ENCODE data around the gene CA11.

Gene CA11

DNA sequence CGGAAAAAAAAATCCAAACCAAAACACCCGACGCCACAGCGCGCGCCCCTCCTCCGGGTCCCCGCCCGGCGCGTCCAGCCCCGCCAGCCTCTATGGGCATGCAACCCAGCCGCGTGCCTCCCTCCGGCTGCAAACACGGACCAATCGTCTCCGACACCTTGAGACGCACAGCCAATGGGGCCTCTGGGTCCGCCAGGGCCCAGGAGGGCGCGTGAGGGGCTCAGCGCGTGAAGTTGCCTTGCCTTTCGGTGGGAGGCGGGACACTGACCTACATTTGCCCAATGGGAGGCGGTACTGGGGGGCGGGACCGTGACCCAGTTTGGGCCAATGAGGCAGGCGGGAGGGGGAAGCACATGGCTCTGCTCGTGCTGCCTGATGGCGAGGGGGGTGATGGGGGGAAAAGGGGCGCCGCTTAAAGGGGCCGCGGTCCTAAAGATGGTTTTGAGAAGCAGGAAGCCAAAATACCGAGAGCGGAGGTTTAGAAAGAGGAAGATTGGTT, 8.5 kb downstream of the CA11 start:
- H3K9me3 ChIP-seq (ENCODE audit: control extremely low read depth in 1 of 5, control insufficient read depth in 4 of 5, insufficient read depth in 2 of 5, low read depth in 1 of 5, low read length in 4 of 5), result no peaks in the 10 kb centered on the region
- H3K36me3 ChIP-seq (ENCODE audit: control insufficient read depth in 4 of 4, insufficient read depth in 4 of 4, low read length in 3 of 4), result peaks cover 0 to 10% (median 6%) of the 10 kb centered on the region in 4 experiments
- ChIA-PET CTCF (interaction anchor here (0.8 kb wide), 1 partner anchor 14 kb away, joined by 3 read pairs; no protein-coding TSS in a partner anchor), POLR2A (interaction anchor here (0.6 to 1.3 kb wide), 10 partner anchors 9 to 1266 kb away, joined by 3 to 6 read pairs (median 4); partner anchors contain the start of genes CA11, RPL18 and SPHK2)
- no peaks in the 10 kb centered on the region for H3K27me3 ChIP-seq (replicated peaks in 2 of 5; ENCODE audit: control insufficient read depth in 4 of 5, insufficient read depth in 5 of 5, low read length in 4 of 5)
- H3K4me3 ChIP-seq (ENCODE audit: control insufficient read depth in 1 of 7, extremely low read depth in 1 of 7, insufficient read depth in 4 of 7, low read depth in 2 of 7, low read length in 6 of 7), result peak overlapping the region; percentile 18 to 90 (median 74)
- peak overlapping the region; percentile 79 to 91 for H3K27ac ChIP-seq (ENCODE audit: insufficient read depth in 1 of 2, low read depth in 1 of 2, low read length in 2 of 2, poor library complexity in 1 of 2, severe bottlenecking in 2 of 2)
- WGBS (ENCODE audit: insufficient coverage), result 0% methylated on average over 23 of the region's 38 CpGs
- peak; percentile 100 for DNase-seq
- peaks cover 13 to 57% (median 48%) of the 10 kb centered on the region in 4 experiments for H3K4me1 ChIP-seq (ENCODE audit: control extremely low read depth in 1 of 4, control insufficient read depth in 4 of 4, insufficient read depth in 4 of 4, low read length in 3 of 4)

GRCh38 chr19:48636859-48637448, 9.0 kb downstream of the CA11 start, which contains the start of gene DBP:
TSS of gene DBP (minus strand) at chr19:48637379. CDS start at chr19:48636994, 385 bp downstream.
- peak within 1 kb of the TSS; percentile 79 to 91 for H3K27ac ChIP-seq (ENCODE audit: insufficient read depth in 1 of 2, low read depth in 1 of 2, low read length in 2 of 2, poor library complexity in 1 of 2, severe bottlenecking in 2 of 2)
- no peaks in the 10 kb centered on the region for H3K9me3 ChIP-seq (ENCODE audit: control extremely low read depth in 1 of 5, control insufficient read depth in 4 of 5, insufficient read depth in 2 of 5, low read depth in 1 of 5, low read length in 4 of 5)
- no peak for DNase-seq
- no peaks in the 10 kb centered on the region for H3K27me3 ChIP-seq (replicated peaks in 2 of 5; ENCODE audit: control insufficient read depth in 4 of 5, insufficient read depth in 5 of 5, low read length in 4 of 5)
- H3K4me1 ChIP-seq (ENCODE audit: control extremely low read depth in 1 of 4, control insufficient read depth in 4 of 4, insufficient read depth in 4 of 4, low read length in 3 of 4), result peaks cover 13 to 57% (median 48%) of the 10 kb centered on the region in 4 experiments
- POLR2A ChIA-PET, result interaction anchor here (0.6 to 1.1 kb wide), 3 partner anchors 16 to 188 kb away, joined by 3 to 4 read pairs (median 4); partner anchors contain the start of genes RPL18 and SPHK2
- H3K4me3 ChIP-seq (ENCODE audit: control insufficient read depth in 1 of 7, extremely low read depth in 1 of 7, insufficient read depth in 4 of 7, low read depth in 2 of 7, low read length in 6 of 7), result peak within 1 kb of the TSS; percentile 72 to 90 (median 80)
- WGBS (ENCODE audit: insufficient coverage), result 0% methylated on average over 36 of the region's 40 CpGs
- CTCF ChIA-PET, result interaction anchor here (0.8 kb wide), 1 partner anchor 13 kb away, joined by 3 read pairs; no protein-coding TSS in a partner anchor
- peaks cover 0 to 13% (median 6%) of the 10 kb centered on the region in 4 experiments for H3K36me3 ChIP-seq (ENCODE audit: control insufficient read depth in 4 of 4, insufficient read depth in 4 of 4, low read length in 3 of 4)

GRCh38 chr19:48635966-48636858, 9.8 kb downstream of the CA11 start:
- peaks cover 0 to 15% (median 6%) of the 10 kb centered on the region in 4 experiments for H3K36me3 ChIP-seq (ENCODE audit: control insufficient read depth in 4 of 4, insufficient read depth in 4 of 4, low read length in 3 of 4)
- ChIA-PET POLR2A (no interaction called here), CTCF (no interaction called here)
- peak in 1 of 3 donors; percentile 36 for DNase-seq
- 0% methylated on average over 22 of the region's 35 CpGs for WGBS (ENCODE audit: insufficient coverage)
- no peaks in the 10 kb centered on the region for H3K27me3 ChIP-seq (replicated peaks in 2 of 5; ENCODE audit: control insufficient read depth in 4 of 5, insufficient read depth in 5 of 5, low read length in 4 of 5)
- peak overlapping the region; percentile 28 to 78 for H3K27ac ChIP-seq (ENCODE audit: insufficient read depth in 1 of 2, low read depth in 1 of 2, low read length in 2 of 2, poor library complexity in 1 of 2, severe bottlenecking in 2 of 2)
- peak overlapping the region; percentile 72 to 90 (median 80) for H3K4me3 ChIP-seq (ENCODE audit: control insufficient read depth in 1 of 7, extremely low read depth in 1 of 7, insufficient read depth in 4 of 7, low read depth in 2 of 7, low read length in 6 of 7)
- H3K4me1 ChIP-seq (ENCODE audit: control extremely low read depth in 1 of 4, control insufficient read depth in 4 of 4, insufficient read depth in 4 of 4, low read length in 3 of 4), result peaks cover 13 to 57% (median 48%) of the 10 kb centered on the region in 4 experiments
- H3K9me3 ChIP-seq (ENCODE audit: control extremely low read depth in 1 of 5, control insufficient read depth in 4 of 5, insufficient read depth in 2 of 5, low read depth in 1 of 5, low read length in 4 of 5), result no peaks in the 10 kb centered on the region

- peak overlapping the region; percentile 64 to 88 for H3K27ac ChIP-seq (ENCODE audit: insufficient read depth in 1 of 2, low read depth in 1 of 2, low read length in 2 of 2, poor library complexity in 1 of 2, severe bottlenecking in 2 of 2)
- ChIA-PET CTCF (no interaction called here), POLR2A (no interaction called here)
- H3K36me3 ChIP-seq (ENCODE audit: control insufficient read depth in 4 of 4, insufficient read depth in 4 of 4, low read length in 3 of 4), result peaks cover 0 to 16% (median 6%) of the 10 kb centered on the region in 4 experiments
- H3K9me3 ChIP-seq (ENCODE audit: control extremely low read depth in 1 of 5, control insufficient read depth in 4 of 5, insufficient read depth in 2 of 5, low read depth in 1 of 5, low read length in 4 of 5), result no peaks in the 10 kb centered on the region
- no peaks in the 10 kb centered on the region for H3K27me3 ChIP-seq (replicated peaks in 2 of 5; ENCODE audit: control insufficient read depth in 4 of 5, insufficient read depth in 5 of 5, low read length in 4 of 5)
- peak in 2 of 3 donors; percentile 63 to 67 for DNase-seq
- H3K4me1 ChIP-seq (ENCODE audit: control extremely low read depth in 1 of 4, control insufficient read depth in 4 of 4, insufficient read depth in 4 of 4, low read length in 3 of 4), result peaks cover 13 to 63% (median 56%) of the 10 kb centered on the region in 4 experiments
- WGBS (ENCODE audit: insufficient coverage), result under 1% methylated on average over 51 of the region's 67 CpGs
- peak overlapping the region; percentile 72 to 90 (median 80) for H3K4me3 ChIP-seq (ENCODE audit: control insufficient read depth in 1 of 7, extremely low read depth in 1 of 7, insufficient read depth in 4 of 7, low read depth in 2 of 7, low read length in 6 of 7)
These were observed 10.6 kb downstream of the CA11 start for GRCh38 chr19:48635263-48635965.

- WGBS (ENCODE audit: insufficient coverage), result 5% methylated on average over 25 of the region's 37 CpGs
- H3K27me3 ChIP-seq (replicated peaks in 2 of 5; ENCODE audit: control insufficient read depth in 4 of 5, insufficient read depth in 5 of 5, low read length in 4 of 5), result no peaks in the 10 kb centered on the region
- peaks cover 0 to 16% (median 6%) of the 10 kb centered on the region in 4 experiments for H3K36me3 ChIP-seq (ENCODE audit: control insufficient read depth in 4 of 4, insufficient read depth in 4 of 4, low read length in 3 of 4)
- DNase-seq, result peak; percentile 93 to 97 (median 96)
- H3K9me3 ChIP-seq (ENCODE audit: control extremely low read depth in 1 of 5, control insufficient read depth in 4 of 5, insufficient read depth in 2 of 5, low read depth in 1 of 5, low read length in 4 of 5), result no peaks in the 10 kb centered on the region
- CTCF ChIA-PET, result interaction anchor here (1.6 to 1.8 kb wide), 2 partner anchors 11 to 26 kb away, joined by 5 to 10 read pairs; partner anchors contain the start of gene CA11
- POLR2A ChIA-PET, result interaction anchor here (1.2 kb wide), 1 partner anchor 17 kb away, joined by 3 read pairs; no protein-coding TSS in a partner anchor
- H3K27ac ChIP-seq (ENCODE audit: insufficient read depth in 1 of 2, low read depth in 1 of 2, low read length in 2 of 2, poor library complexity in 1 of 2, severe bottlenecking in 2 of 2), result peak overlapping the region; percentile 77 to 88
- peak overlapping the region in 6 of 7 experiments; percentile 27 to 83 (median 76) for H3K4me3 ChIP-seq (ENCODE audit: control insufficient read depth in 1 of 7, extremely low read depth in 1 of 7, insufficient read depth in 4 of 7, low read depth in 2 of 7, low read length in 6 of 7)
- H3K4me1 ChIP-seq (ENCODE audit: control extremely low read depth in 1 of 4, control insufficient read depth in 4 of 4, insufficient read depth in 4 of 4, low read length in 3 of 4), result peaks cover 13 to 70% (median 61%) of the 10 kb centered on the region in 4 experiments
These were observed 11.3 kb downstream of the CA11 start for GRCh38 chr19:48634424-48635262.

DNA sequence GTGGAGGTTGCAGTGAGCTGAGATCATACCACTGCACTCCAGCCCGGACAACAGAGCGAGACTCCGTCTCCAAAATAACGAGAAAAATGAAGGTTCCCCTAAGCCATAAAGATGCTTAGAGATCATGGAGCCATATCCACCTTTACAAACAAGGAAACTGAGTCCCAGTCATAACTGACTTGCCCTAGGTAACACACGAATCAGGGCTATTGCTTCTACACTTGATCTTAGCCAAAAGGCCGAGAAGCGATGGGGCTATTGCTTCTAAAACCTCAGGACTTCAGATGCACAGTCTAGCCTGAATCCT, 12.0 kb downstream of the CA11 start:
- CTCF ChIA-PET, result interaction anchor here (1.5 to 1.8 kb wide), 3 partner anchors 10 to 25 kb away, joined by 5 to 10 read pairs (median 6); partner anchors contain the start of gene CA11
- H3K36me3 ChIP-seq (ENCODE audit: control insufficient read depth in 4 of 4, insufficient read depth in 4 of 4, low read length in 3 of 4), result peaks cover 0 to 16% (median 9%) of the 10 kb centered on the region in 4 experiments
- H3K4me1 ChIP-seq (ENCODE audit: control extremely low read depth in 1 of 4, control insufficient read depth in 4 of 4, insufficient read depth in 4 of 4, low read length in 3 of 4), result peaks cover 13 to 68% (median 59%) of the 10 kb centered on the region in 4 experiments
- 83% methylated on average over 7 of the region's 7 CpGs for WGBS (ENCODE audit: insufficient coverage)
- H3K27ac ChIP-seq (ENCODE audit: insufficient read depth in 1 of 2, low read depth in 1 of 2, low read length in 2 of 2, poor library complexity in 1 of 2, severe bottlenecking in 2 of 2), result peak overlapping the region; percentile 77 to 88
- H3K9me3 ChIP-seq (ENCODE audit: control extremely low read depth in 1 of 5, control insufficient read depth in 4 of 5, insufficient read depth in 2 of 5, low read depth in 1 of 5, low read length in 4 of 5), result no peaks in the 10 kb centered on the region
- no peaks in the 10 kb centered on the region for H3K27me3 ChIP-seq (replicated peaks in 2 of 5; ENCODE audit: control insufficient read depth in 4 of 5, insufficient read depth in 5 of 5, low read length in 4 of 5)
- peak overlapping the region in 6 of 7 experiments; percentile 27 to 83 (median 60) for H3K4me3 ChIP-seq (ENCODE audit: control insufficient read depth in 1 of 7, extremely low read depth in 1 of 7, insufficient read depth in 4 of 7, low read depth in 2 of 7, low read length in 6 of 7)
- DNase-seq, result no peak
- POLR2A ChIA-PET, result interaction anchor here (1.2 kb wide), 1 partner anchor 17 kb away, joined by 3 read pairs; no protein-coding TSS in a partner anchor

Data from common myeloid progenitor, CD34-positive (primary cell).